GM12801 (cell line): ENCODE results near the gene SIRT7.

Source experiments
- CTCF ChIP-seq: IDR thresholded peaks from one replicate; pipeline ENCODE4 v1.5.1; 2011; ENCODE audit warnings: control low read depth; ENCODE audit not compliant: insufficient read length; ENCODE audit errors: extremely low read depth

Gene SIRT7

GRCh38 chr17:81914103-81914850, 3.7 kb downstream of the SIRT7 start:
- no peak for TF ChIP-seq CTCF

GRCh38 chr17:81913394-81914102, 4.4 kb downstream of the SIRT7 start:
- TF ChIP-seq CTCF: no peak

- no peak for TF ChIP-seq CTCF
These were observed 5.3 kb downstream of the SIRT7 start for GRCh38 chr17:81912441-81913309.

GRCh38 chr17:81911969-81912368, 6.0 kb downstream of the SIRT7 start:
- TF ChIP-seq CTCF: no peak

- TF ChIP-seq CTCF: no peak
These were observed 6.6 kb downstream of the SIRT7 start, which contains the start of gene PCYT2 for GRCh38 chr17:81911277-81911961. Gene PCYT2 (minus strand): TSS chr17:81911399. CDS start chr17:81911355, 44 bp downstream.

GRCh38 chr17:81910840-81911276, 7.1 kb downstream of the SIRT7 start:
- no peak for TF ChIP-seq CTCF
